Activated naive CD8-positive, alpha-beta T cell treated with anti-CD3 and anti-CD28 coated beads for 36 hours (primary cell): ENCODE measurements around the gene OR2AG2. TPM values are rescaled to one million over a fixed set of nuclear protein-coding genes. Genes with fewer than 3 reads are reported as not detected.

Experiments
- DNase-seq: peaks from one replicate; pipeline ENCODE4 v3.0.0; 2021
- H3K27ac Mint-ChIP-seq: one replicate; pipeline ENCODE4 v1.8.0; 2022; ENCODE audit warnings: mild to moderate bottlenecking, moderate library complexity, mixed read lengths
- H3K27me3 Mint-ChIP-seq: one replicate; pipeline ENCODE4 v1.8.0; 2022; ENCODE audit warnings: mild to moderate bottlenecking, mixed read lengths
- H3K36me3 Mint-ChIP-seq: one replicate; pipeline ENCODE4 v1.8.0; 2021; ENCODE audit warnings: mild to moderate bottlenecking, mixed read lengths
- H3K4me1 Mint-ChIP-seq: one replicate; pipeline ENCODE4 v1.8.0; 2021; ENCODE audit warnings: mixed read lengths
- H3K4me3 Mint-ChIP-seq: one replicate; pipeline ENCODE4 v1.8.0; 2022; ENCODE audit warnings: mild to moderate bottlenecking, moderate library complexity, mixed read lengths
- H3K9me3 Mint-ChIP-seq: one replicate; pipeline ENCODE4 v1.8.0; 2022; ENCODE audit warnings: mixed read lengths
- total RNA-seq, 2 experiments: library from RNA; stranded (reverse); gene quantifications; one replicate each; pipeline ENCODE4 v1.2.3, GENCODE V29; 2021

The OR2AG2 gene
- total RNA-seq, 2 experiments from 2014 or later, result 0.08 to 0.18 TPM

GRCh38 chr11:6755303-6755952, 16.3 kb downstream of the OR2AG2 start:
- Mint-ChIP-seq H3K4me1 (peaks cover 9% of the 10 kb centered on the region), H3K36me3 (no peaks in the 10 kb centered on the region), H3K27me3 (no peaks in the 10 kb centered on the region), H3K27ac (no peak overlapping the region), H3K9me3 (peaks cover 5% of the 10 kb centered on the region), H3K4me3 (no peak overlapping the region)
- DNase-seq, result no peak

DNA sequence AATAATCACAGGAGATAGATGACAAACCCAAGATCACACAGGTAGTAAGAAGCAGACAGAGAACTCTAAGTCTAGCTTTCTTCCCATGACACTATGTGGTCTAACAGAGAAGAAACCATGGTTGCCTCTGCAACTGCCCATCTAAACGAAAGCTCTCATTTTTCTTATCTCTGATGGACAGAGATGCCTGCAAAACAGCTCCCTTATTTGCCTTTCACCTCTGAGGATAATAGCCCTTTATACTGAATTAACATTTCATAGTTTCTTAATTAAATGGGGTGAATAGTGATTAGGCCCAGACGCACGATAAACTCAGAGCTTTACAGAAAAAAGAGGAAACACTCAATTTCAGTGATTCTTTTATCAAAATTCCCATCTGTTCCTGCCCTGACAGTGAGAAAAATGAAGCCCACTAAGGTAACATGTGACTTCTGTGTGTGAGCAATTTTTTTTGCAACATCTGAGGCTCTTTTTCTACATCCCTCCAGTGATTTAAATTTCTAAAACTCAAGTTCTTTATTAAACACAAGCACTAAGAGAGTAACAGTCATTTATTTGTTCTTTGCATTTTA, 24.6 kb downstream of the OR2AG2 start:
- H3K9me3 Mint-ChIP-seq, result peaks cover 5% of the 10 kb centered on the region
- no peak overlapping the region for H3K27ac Mint-ChIP-seq
- H3K27me3 Mint-ChIP-seq, result no peaks in the 10 kb centered on the region
- peaks cover 25% of the 10 kb centered on the region for H3K4me1 Mint-ChIP-seq
- no peak for DNase-seq
- H3K4me3 Mint-ChIP-seq, result no peak overlapping the region
- H3K36me3 Mint-ChIP-seq, result peaks cover 14% of the 10 kb centered on the region

DNA sequence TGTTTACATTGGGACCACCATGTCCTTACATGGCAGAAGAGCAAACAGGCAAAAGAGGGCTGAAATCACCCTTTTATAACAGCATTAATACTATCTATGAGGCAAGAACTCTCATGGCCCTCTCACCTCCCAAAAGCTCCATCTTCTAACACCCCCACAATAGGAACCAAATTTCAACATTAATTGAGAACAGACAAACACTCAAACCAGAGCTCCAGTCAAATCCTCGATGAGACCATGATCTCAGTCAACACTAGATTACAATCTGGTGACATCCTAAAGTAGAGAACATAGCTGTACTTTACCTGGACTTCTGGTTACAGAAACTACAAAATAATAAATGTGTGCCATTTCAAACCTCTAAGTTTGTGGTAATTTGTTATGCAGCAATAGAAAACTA, 25.1 kb downstream of the OR2AG2 start:
- DNase-seq, result no peak
- Mint-ChIP-seq H3K4me3 (no peak overlapping the region), H3K27me3 (no peaks in the 10 kb centered on the region), H3K36me3 (peaks cover 14% of the 10 kb centered on the region), H3K4me1 (peaks cover 30% of the 10 kb centered on the region), H3K9me3 (peaks cover 5% of the 10 kb centered on the region), H3K27ac (no peak overlapping the region)

DNA sequence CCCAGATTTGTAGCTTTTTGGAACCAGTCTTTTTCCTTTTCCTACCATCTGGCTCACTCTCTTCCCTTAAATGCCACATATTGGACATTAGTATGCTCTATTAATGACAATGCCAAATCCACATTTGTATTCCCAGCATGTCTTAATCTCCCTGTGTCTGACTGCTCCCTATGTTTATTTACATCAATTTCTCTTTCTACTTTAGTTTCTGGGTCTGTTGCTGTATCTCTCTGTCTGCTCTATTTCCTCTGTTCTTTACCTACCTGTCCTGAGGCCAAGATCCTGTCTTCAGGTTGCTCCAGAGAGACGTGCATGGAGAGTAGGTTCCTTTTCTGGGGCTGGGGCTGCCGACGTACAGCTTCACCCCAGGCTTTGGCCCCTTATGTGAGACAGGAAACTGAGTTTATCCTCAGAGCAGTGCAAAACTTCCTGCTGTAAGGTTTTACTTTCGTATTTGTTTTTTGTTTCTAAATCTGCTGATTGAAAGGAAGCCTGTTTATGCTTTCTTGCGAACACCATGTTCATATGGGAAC, 25.6 kb downstream of the OR2AG2 start:
- Mint-ChIP-seq H3K9me3 (peaks cover 5% of the 10 kb centered on the region), H3K27ac (no peak overlapping the region), H3K36me3 (peaks cover 14% of the 10 kb centered on the region), H3K4me3 (no peak overlapping the region), H3K4me1 (peaks cover 31% of the 10 kb centered on the region), H3K27me3 (no peaks in the 10 kb centered on the region)
- peak; percentile 35 for DNase-seq

GRCh38 chr11:6745465-6746015, 26.2 kb downstream of the OR2AG2 start:
- H3K27me3 Mint-ChIP-seq, result no peaks in the 10 kb centered on the region
- H3K27ac Mint-ChIP-seq, result no peak overlapping the region
- no peak for DNase-seq
- no peaks in the 10 kb centered on the region for H3K9me3 Mint-ChIP-seq
- no peak overlapping the region for H3K4me3 Mint-ChIP-seq
- H3K36me3 Mint-ChIP-seq, result peaks cover 19% of the 10 kb centered on the region
- peaks cover 34% of the 10 kb centered on the region for H3K4me1 Mint-ChIP-seq

- H3K4me1 Mint-ChIP-seq, result peaks cover 35% of the 10 kb centered on the region
- H3K27me3 Mint-ChIP-seq, result no peaks in the 10 kb centered on the region
- no peak overlapping the region for H3K27ac Mint-ChIP-seq
- no peak overlapping the region for H3K4me3 Mint-ChIP-seq
- DNase-seq, result no peak
- H3K36me3 Mint-ChIP-seq, result peaks cover 22% of the 10 kb centered on the region
- no peaks in the 10 kb centered on the region for H3K9me3 Mint-ChIP-seq
These were observed 26.8 kb downstream of the OR2AG2 start for GRCh38 chr11:6745018-6745417.

DNA sequence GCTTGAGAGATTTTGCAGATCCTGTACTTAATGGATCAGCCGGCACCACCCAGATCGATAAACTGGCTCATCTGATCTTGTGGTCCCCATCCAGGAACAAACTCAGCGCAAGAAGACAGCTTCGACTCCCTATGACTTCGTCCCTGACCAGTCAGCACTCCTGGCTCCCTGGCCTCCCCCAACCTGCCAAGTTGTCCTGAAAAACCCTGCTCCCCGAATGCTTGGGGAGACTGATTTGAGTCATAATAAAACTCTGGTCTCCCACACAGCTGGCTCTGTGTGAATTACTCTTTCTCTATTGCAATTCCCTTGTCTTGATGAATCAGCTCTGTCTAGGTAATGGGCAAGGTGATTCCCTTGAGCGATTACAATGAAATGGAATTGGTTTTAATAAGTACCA, 29.5 kb downstream of the OR2AG2 start:
- H3K36me3 Mint-ChIP-seq, result peaks cover 37% of the 10 kb centered on the region
- H3K9me3 Mint-ChIP-seq, result no peaks in the 10 kb centered on the region
- H3K27ac Mint-ChIP-seq, result peak overlapping the region; percentile 81
- H3K27me3 Mint-ChIP-seq, result no peaks in the 10 kb centered on the region
- H3K4me1 Mint-ChIP-seq, result peaks cover 48% of the 10 kb centered on the region
- no peak overlapping the region for H3K4me3 Mint-ChIP-seq
- peak; percentile 35 for DNase-seq

DNA sequence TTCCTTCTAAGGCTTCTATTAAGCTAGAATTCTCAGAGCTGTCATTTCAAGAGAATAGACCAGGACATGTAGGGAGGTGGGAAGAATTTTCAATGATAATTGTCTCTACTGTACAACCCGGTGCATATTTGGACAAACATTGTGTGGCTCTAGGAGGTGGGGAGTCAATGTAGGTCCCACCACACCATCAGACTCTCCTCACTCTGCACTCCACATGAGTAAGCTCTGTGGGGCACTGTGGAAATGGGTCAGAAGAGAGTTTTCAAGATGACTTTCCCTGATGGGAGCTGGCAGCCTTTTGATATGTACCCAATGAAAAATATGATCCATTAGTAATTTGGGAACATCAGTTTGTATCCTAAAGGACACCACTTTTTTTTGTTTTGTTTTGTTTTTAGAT, 33.2 kb downstream of the OR2AG2 start:
- H3K27me3 Mint-ChIP-seq, result no peaks in the 10 kb centered on the region
- peak overlapping the region; percentile 57 for H3K27ac Mint-ChIP-seq
- H3K36me3 Mint-ChIP-seq, result peaks cover 61% of the 10 kb centered on the region
- H3K9me3 Mint-ChIP-seq, result peaks cover 7% of the 10 kb centered on the region
- H3K4me3 Mint-ChIP-seq, result no peak overlapping the region
- DNase-seq, result no peak
- peaks cover 84% of the 10 kb centered on the region for H3K4me1 Mint-ChIP-seq

- H3K27me3 Mint-ChIP-seq, result no peaks in the 10 kb centered on the region
- peak; percentile 44 for DNase-seq
- peaks cover 7% of the 10 kb centered on the region for H3K9me3 Mint-ChIP-seq
- H3K4me1 Mint-ChIP-seq, result peaks cover 85% of the 10 kb centered on the region
- H3K27ac Mint-ChIP-seq, result peak overlapping the region; percentile 57
- H3K4me3 Mint-ChIP-seq, result no peak overlapping the region
- H3K36me3 Mint-ChIP-seq, result peaks cover 61% of the 10 kb centered on the region
These were observed 33.8 kb downstream of the OR2AG2 start for GRCh38 chr11:6737872-6738466.

DNA sequence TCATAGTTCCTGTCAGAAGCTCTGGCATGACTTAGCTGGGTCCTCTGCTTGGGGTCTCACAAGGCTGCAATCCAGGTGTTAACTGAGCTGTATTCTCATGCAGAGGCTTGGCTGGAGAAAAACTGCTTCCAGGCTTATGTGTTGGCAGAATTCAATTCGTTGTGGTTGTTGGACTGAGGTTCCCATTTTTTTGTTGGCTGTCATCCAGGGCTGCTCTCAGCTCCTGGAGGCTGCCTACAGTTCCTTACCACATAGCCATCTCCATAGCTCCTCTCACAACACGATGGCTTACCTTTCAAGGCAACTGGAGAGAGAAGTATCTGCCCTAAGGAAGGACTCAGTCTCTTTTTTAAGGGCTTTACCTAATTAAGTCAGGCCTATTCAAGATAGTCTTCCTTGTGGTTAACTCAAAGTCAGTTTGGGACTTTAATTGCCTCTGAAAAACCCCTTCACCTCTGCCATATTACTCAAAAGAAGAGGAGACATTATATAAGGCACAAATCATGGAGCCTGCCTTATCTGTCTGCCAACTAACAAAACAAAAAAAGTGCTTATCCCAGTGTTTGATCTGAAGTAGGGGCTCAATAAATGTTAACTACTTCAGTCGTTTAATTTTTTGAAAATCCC, 35.2 kb downstream of the OR2AG2 start:
- peak overlapping the region; percentile 89 for H3K27ac Mint-ChIP-seq
- peaks cover 74% of the 10 kb centered on the region for H3K4me1 Mint-ChIP-seq
- H3K9me3 Mint-ChIP-seq, result peaks cover 9% of the 10 kb centered on the region
- no peaks in the 10 kb centered on the region for H3K27me3 Mint-ChIP-seq
- DNase-seq, result no peak
- H3K36me3 Mint-ChIP-seq, result peaks cover 65% of the 10 kb centered on the region
- no peak overlapping the region for H3K4me3 Mint-ChIP-seq

DNA sequence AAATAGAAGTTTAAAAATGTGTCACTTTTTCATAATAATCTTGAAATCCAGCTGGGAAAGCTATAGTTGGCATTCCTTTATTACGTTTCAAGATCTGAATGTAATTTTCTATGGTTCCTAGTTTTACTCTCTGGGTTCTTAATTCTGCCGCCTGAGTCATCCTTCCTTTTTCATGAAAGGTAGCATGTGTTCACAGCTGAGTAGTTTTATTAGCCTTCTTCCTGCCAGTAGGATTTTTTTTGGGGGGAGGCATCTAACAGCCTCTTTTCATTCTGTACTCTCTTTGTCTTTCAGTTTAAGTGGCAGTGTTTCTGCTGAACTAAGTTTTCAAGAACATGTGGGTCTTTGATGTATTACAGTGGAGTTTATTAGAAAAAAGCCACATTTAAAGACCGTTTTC, 36.5 kb downstream of the OR2AG2 start:
- no peak for DNase-seq
- peaks cover 69% of the 10 kb centered on the region for H3K36me3 Mint-ChIP-seq
- H3K4me1 Mint-ChIP-seq, result peaks cover 68% of the 10 kb centered on the region
- peak overlapping the region; percentile 89 for H3K27ac Mint-ChIP-seq
- H3K4me3 Mint-ChIP-seq, result peak overlapping the region; percentile 52
- H3K9me3 Mint-ChIP-seq, result peaks cover 12% of the 10 kb centered on the region
- H3K27me3 Mint-ChIP-seq, result no peaks in the 10 kb centered on the region

DNA sequence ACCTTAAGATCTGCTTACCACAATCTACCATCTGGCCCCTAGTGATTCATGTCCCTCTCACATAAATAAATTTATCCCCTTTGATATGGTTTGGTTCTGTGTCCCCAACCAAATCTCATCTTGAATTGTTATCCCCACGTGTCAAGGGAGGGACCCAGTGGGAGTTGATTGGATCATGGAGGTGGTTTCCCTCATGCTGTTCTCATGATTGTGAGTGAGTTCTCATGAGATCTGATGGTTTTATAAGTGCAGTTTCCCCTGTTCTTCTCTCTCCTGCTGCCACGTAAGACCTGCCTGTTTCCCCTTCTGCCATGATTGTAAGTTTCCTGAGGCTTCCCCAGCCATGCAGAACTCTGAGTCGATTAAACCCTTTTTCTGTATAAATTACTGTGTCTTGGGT, 37.2 kb downstream of the OR2AG2 start:
- H3K27ac Mint-ChIP-seq, result peak overlapping the region; percentile 89
- H3K4me1 Mint-ChIP-seq, result peaks cover 63% of the 10 kb centered on the region
- H3K9me3 Mint-ChIP-seq, result peaks cover 12% of the 10 kb centered on the region
- no peaks in the 10 kb centered on the region for H3K27me3 Mint-ChIP-seq
- DNase-seq, result no peak
- H3K4me3 Mint-ChIP-seq, result no peak overlapping the region
- H3K36me3 Mint-ChIP-seq, result peaks cover 72% of the 10 kb centered on the region

DNA sequence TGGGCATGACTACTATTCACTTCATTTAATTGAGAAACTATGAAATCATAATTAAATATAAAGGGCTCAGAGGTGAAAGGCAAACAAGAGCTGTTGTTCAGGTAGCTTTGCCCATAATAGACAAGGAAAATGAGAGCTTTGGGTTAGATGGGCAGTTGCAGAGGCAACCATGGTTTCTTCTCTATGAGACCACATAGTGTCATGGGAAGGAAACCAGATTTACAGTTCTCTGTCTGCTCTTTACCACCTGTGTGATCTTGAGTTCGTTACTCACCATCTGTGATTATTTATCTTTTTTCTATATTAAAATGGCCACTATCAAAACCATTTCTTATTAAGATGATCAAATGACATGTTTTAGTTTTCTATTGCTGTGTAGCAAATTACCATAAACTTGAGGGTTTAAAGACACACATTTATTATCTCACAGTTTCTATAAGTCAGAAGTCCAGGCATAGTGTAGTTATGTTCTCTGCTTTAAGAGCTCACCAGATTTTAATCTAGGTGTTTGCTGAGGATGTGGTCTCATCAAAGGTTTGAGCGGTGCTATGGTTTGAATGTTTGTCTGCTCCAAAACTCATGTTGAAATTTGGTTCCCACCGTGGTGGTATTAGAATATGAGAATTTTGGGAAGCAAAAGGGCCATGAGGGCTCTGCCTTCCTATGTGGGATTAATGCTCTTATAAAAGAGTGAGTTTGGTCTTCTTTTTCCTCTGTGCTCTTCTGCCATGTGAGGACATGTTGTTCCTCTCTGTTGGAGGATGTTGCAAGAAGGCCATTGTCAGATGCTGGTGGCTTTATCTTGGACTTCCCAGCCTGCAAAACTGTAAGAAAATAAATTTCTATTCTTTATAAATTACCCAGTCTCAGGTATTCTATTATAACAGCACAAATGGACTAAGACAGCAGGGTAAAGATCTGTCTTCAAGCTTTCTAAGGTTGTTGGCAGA, 38.2 kb downstream of the OR2AG2 start:
- no peak overlapping the region for H3K4me3 Mint-ChIP-seq
- H3K4me1 Mint-ChIP-seq, result peaks cover 63% of the 10 kb centered on the region
- no peak for DNase-seq
- H3K36me3 Mint-ChIP-seq, result peaks cover 74% of the 10 kb centered on the region
- H3K9me3 Mint-ChIP-seq, result peaks cover 14% of the 10 kb centered on the region
- H3K27me3 Mint-ChIP-seq, result no peaks in the 10 kb centered on the region
- H3K27ac Mint-ChIP-seq, result peak overlapping the region; percentile 89
